Osteoblast (primary cell): Measurements from ENCODE around the gene CNBP. TPM values are rescaled to one million over a fixed set of nuclear protein-coding genes. Genes with fewer than 3 reads are reported as not detected.
"Not testable (repeated sequence)": the region's sequence is repeated elsewhere in the genome, so short reads cannot be mapped to it uniquely, and the experiment has no call there.

Source experiments
- DNase-seq: peaks from one replicate; pipeline ENCODE4 v3.0.0; 2011; ENCODE audit warnings: low spot score, mixed read lengths; ENCODE audit not compliant: insufficient read length; ENCODE audit errors: missing footprints
- H2AFZ ChIP-seq: 2 replicates; pipeline ENCODE4 v1.6.0; 2011; ENCODE audit warnings: mild to moderate bottlenecking, low read length
- H3K27ac ChIP-seq: 2 replicates; pipeline ENCODE4 v1.5.1; 2011; ENCODE audit warnings: mild to moderate bottlenecking, low read depth, low read length, moderate library complexity
- H3K27me3 ChIP-seq: 2 replicates; pipeline ENCODE4 v1.6.0; 2012; ENCODE audit warnings: mild to moderate bottlenecking, control low read depth, inconsistent platforms, low read length, moderate library complexity; ENCODE audit not compliant: insufficient read depth
- H3K36me3 ChIP-seq: 2 replicates; pipeline ENCODE4 v1.5.1; 2011; ENCODE audit warnings: mild to moderate bottlenecking, low read length, control low read depth, moderate library complexity; ENCODE audit not compliant: insufficient read depth
- H3K4me1 ChIP-seq: 2 replicates; pipeline ENCODE4 v1.5.1; 2011; ENCODE audit warnings: mild to moderate bottlenecking, low read length, control low read depth, moderate library complexity; ENCODE audit not compliant: insufficient read depth
- H3K4me2 ChIP-seq: 2 replicates; pipeline ENCODE4 v1.6.0; 2011; ENCODE audit warnings: mild to moderate bottlenecking, low read length; ENCODE audit not compliant: insufficient read depth
- H3K4me3 ChIP-seq: fragments of 200-600 bp; sonication (generic); 3 replicates; pipeline ENCODE4 v1.5.1; 2012; ENCODE audit warnings: mild to moderate bottlenecking, low read length, inconsistent platforms; ENCODE audit not compliant: insufficient read depth
- H3K79me2 ChIP-seq: 2 replicates; pipeline ENCODE4 v1.6.0; 2012; ENCODE audit warnings: mild to moderate bottlenecking, low read length, control low read depth, inconsistent platforms; ENCODE audit not compliant: insufficient read depth
- H3K9me3 ChIP-seq: 2 replicates; pipeline ENCODE4 v1.5.1; 2011; ENCODE audit warnings: low read depth, low read length, control low read depth
- H4K20me1 ChIP-seq: 2 replicates; pipeline ENCODE4 v1.6.0; 2012; ENCODE audit warnings: mild to moderate bottlenecking, low read length, control low read depth; ENCODE audit not compliant: insufficient read depth
- CTCF ChIP-seq: IDR thresholded peaks from 2 replicates; pipeline ENCODE4 v1.5.1; 2011; ENCODE audit warnings: mild to moderate bottlenecking, low read depth, low read length, moderate library complexity; ENCODE audit errors: extremely low read depth
- total RNA-seq: library from RNA; depleted of rRNA; stranded (reverse); fragments of >200 nt; gene quantifications from 2 replicates; pipeline ENCODE4 v1.2.3, GENCODE V29; 2012

Gene CNBP
- total RNA-seq, 1 donor: 233 TPM

GRCh38 chr3:129228891-129229585 is 45.3 kb upstream of the CNBP start:
- H3K4me1 ChIP-seq: peaks cover 47% of the 10 kb centered on the region
- no peaks in the 10 kb centered on the region for H3K9me3 ChIP-seq
- H3K27ac ChIP-seq: peak overlapping the region; percentile 84
- peak overlapping the region; percentile 42 for H3K4me2 ChIP-seq
- no peaks in the 10 kb centered on the region for H4K20me1 ChIP-seq
- DNase-seq: peak; percentile 78
- TF ChIP-seq CTCF: no peak
- no peaks in the 10 kb centered on the region for H3K36me3 ChIP-seq
- no peaks in the 10 kb centered on the region for H3K79me2 ChIP-seq
- no peaks in the 10 kb centered on the region for H3K27me3 ChIP-seq
- H3K4me3 ChIP-seq: no peak overlapping the region
- peak overlapping the region; percentile 90 for H2AFZ ChIP-seq

GRCh38 chr3:129226374-129226773 is 42.7 kb upstream of the CNBP start:
- Histone ChIP-seq H3K4me2 (peak overlapping the region; percentile 35), H2AFZ (peak overlapping the region; percentile 85), H3K27ac (peak overlapping the region; percentile 78), H3K36me3 (no peaks in the 10 kb centered on the region), H3K9me3 (no peaks in the 10 kb centered on the region), H4K20me1 (no peaks in the 10 kb centered on the region), H3K4me1 (peaks cover 46% of the 10 kb centered on the region), H3K27me3 (no peaks in the 10 kb centered on the region), H3K4me3 (no peak overlapping the region), H3K79me2 (no peaks in the 10 kb centered on the region)
- peak; percentile 94 for DNase-seq
- TF ChIP-seq CTCF: no peak

- peak overlapping the region; percentile 41 for H3K4me3 ChIP-seq
- no peaks in the 10 kb centered on the region for H3K36me3 ChIP-seq
- peak overlapping the region; percentile 70 for H3K4me2 ChIP-seq
- peak overlapping the region; percentile 87 for H2AFZ ChIP-seq
- H3K27ac ChIP-seq: peak overlapping the region; percentile 78
- no peaks in the 10 kb centered on the region for H3K9me3 ChIP-seq
- peaks cover 34% of the 10 kb centered on the region for H3K4me1 ChIP-seq
- no peaks in the 10 kb centered on the region for H4K20me1 ChIP-seq
- no peaks in the 10 kb centered on the region for H3K27me3 ChIP-seq
- peak; percentile 86 for DNase-seq
- H3K79me2 ChIP-seq: no peaks in the 10 kb centered on the region
- no peak for TF ChIP-seq CTCF
These were observed 41.3 kb upstream of the CNBP start for GRCh38 chr3:129224984-129225393.

- H3K4me3 ChIP-seq: not testable (repeated sequence)
These were observed 40.7 kb upstream of the CNBP start for GRCh38 chr3:129224387-129224786.

More at GRCh38 chr3:129224387-129224786, 40.7 kb upstream of the CNBP start:
- not testable (repeated sequence) for H3K36me3 ChIP-seq, H4K20me1 ChIP-seq, H3K79me2 ChIP-seq, H3K27me3 ChIP-seq, H2AFZ ChIP-seq, H3K9me3 ChIP-seq
- H3K27ac ChIP-seq: peak overlapping the region; percentile 78
- H3K4me2 ChIP-seq: peak overlapping the region; percentile 70
- DNase-seq: peak; percentile 73
- peaks cover 32% of the 10 kb centered on the region for H3K4me1 ChIP-seq
